Hindlimb muscle (tissue), 1 donor: ENCODE results near the gene ELL3. TPM values are rescaled to one million over a fixed set of nuclear protein-coding genes. Genes with fewer than 3 reads are reported as not detected.

Experiments used
- DNase-seq: peaks from one replicate; pipeline ENCODE4 v3.0.0-alpha.2; 2013
- polyA plus RNA-seq: library from polyadenylated mRNA; unstranded; fragments of 120-200 nt; gene quantifications from one replicate; pipeline ENCODE4 v1.2.1, GENCODE V29; 2013; ENCODE audit not compliant: insufficient read length

ELL3 gene
- polyA plus RNA-seq, 1 donor = 3.3 TPM

- no peak for DNase-seq
These were observed 53.6 kb downstream of the ELL3 start for GRCh38 chr15:43723151-43723550.

Other genes with a start within 250 kb of the ELL3 start
- 8.4 TPM for gene PPIP5K1, start 186.8 kb downstream of the ELL3 start, polyA plus RNA-seq
- not detected for gene CKMT1B, start 182.9 kb downstream of the ELL3 start, polyA plus RNA-seq
- 0.58 TPM for gene STRC, start 158.2 kb downstream of the ELL3 start, polyA plus RNA-seq
- gene CATSPER2, start 128.1 kb downstream of the ELL3 start, polyA plus RNA-seq = 2.5 TPM
- gene CKMT1A, start 83.1 kb downstream of the ELL3 start, polyA plus RNA-seq = not detected
- gene PDIA3, start 30.5 kb downstream of the ELL3 start, polyA plus RNA-seq = 182 TPM
- 536 TPM for gene SERF2, start 15.4 kb upstream of the ELL3 start, polyA plus RNA-seq
- 0.90 TPM for gene SERINC4, start 23.3 kb upstream of the ELL3 start, polyA plus RNA-seq
- 12.8 TPM for gene HYPK, start 23.6 kb upstream of the ELL3 start, polyA plus RNA-seq
- 30.0 TPM for gene MFAP1, start 47.7 kb upstream of the ELL3 start, polyA plus RNA-seq
- gene WDR76, start 50.0 kb upstream of the ELL3 start, polyA plus RNA-seq = 7.3 TPM